OCI-LY7 (cell line): ENCODE measurements around the gene KNSTRN.

Experiments used
- EZH2phosphoT487 ChIP-seq: fragments of 200-600 bp; sonication (generic); IDR thresholded peaks from 2 replicates; pipeline ENCODE4 v1.6.1; 2018; ENCODE audit warnings: low read depth, borderline replicate concordance, mild to moderate bottlenecking, mixed run types, antibody characterized with exemption, low read length, moderate library complexity, mixed read lengths
- TF ChIP-seq, protein P1 (sequence below): fragments of 200-600 bp; sonication (generic); conservative IDR thresholded peaks from 2 replicates; pipeline ENCODE4 v1.5.1; 2014; ENCODE audit warnings: mild to moderate bottlenecking, antibody characterized with exemption, low read length, moderate library complexity, mixed read lengths

GRCh38 chr15:40345867-40346578 is 36.5 kb upstream of the KNSTRN start:
- TF ChIP-seq, protein P1, sequence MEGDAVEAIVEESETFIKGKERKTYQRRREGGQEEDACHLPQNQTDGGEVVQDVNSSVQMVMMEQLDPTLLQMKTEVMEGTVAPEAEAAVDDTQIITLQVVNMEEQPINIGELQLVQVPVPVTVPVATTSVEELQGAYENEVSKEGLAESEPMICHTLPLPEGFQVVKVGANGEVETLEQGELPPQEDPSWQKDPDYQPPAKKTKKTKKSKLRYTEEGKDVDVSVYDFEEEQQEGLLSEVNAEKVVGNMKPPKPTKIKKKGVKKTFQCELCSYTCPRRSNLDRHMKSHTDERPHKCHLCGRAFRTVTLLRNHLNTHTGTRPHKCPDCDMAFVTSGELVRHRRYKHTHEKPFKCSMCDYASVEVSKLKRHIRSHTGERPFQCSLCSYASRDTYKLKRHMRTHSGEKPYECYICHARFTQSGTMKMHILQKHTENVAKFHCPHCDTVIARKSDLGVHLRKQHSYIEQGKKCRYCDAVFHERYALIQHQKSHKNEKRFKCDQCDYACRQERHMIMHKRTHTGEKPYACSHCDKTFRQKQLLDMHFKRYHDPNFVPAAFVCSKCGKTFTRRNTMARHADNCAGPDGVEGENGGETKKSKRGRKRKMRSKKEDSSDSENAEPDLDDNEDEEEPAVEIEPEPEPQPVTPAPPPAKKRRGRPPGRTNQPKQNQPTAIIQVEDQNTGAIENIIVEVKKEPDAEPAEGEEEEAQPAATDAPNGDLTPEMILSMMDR: no peak
- no peak for TF ChIP-seq EZH2phosphoT487
